Measurements from ENCODE around the gene GCSAML. TPM values are rescaled to one million over a fixed set of nuclear protein-coding genes. Genes with fewer than 3 reads are reported as not detected.

Gene GCSAML
- total and polyA plus RNA-seq, 2 of the 13 experiments (the other 11 are each of a cell fraction or from before 2014, with no cell fraction given), result not detected

GRCh38 chr1:247535402-247535801 lies 13.5 kb upstream of the GCSAML start:
- ChIA-PET POLR2A (no interaction called here), CTCF (ENCODE audit: low intra/inter-chr PET ratio, low total read pairs) (no interaction called here)
- FAIRE-seq, result no peak
- H3K4me1 ChIP-seq (ENCODE audit: insufficient read depth, low read length), result no peaks in the 10 kb centered on the region
- no peak for ATAC-seq
- WGBS (ENCODE audit: low lambda C conversion rate), result 2% methylated on average over 3 of the region's 3 CpGs
- H3K79me2 ChIP-seq (ENCODE audit: insufficient read depth, low read length), result no peaks in the 10 kb centered on the region
- H3K27ac ChIP-seq (ENCODE audit: extremely low read length, insufficient read depth, low read length), result no peak overlapping the region
- no peaks in the 10 kb centered on the region for H3K36me3 ChIP-seq (replicated peaks in 1 of 2; ENCODE audit: control insufficient read depth in 1 of 2, insufficient read depth in 2 of 2, low read length in 2 of 2)
- H2AFZ ChIP-seq (ENCODE audit: low read length), result no peak overlapping the region
- no peak for DNase-seq (ENCODE audit: low spot score)
- H3K4me2 ChIP-seq (ENCODE audit: low read depth, low read length), result no peak overlapping the region
- H3K4me3 ChIP-seq (replicated peaks in 1 of 3; ENCODE audit: insufficient read depth in 1 of 3, low read depth in 2 of 3, low read length in 3 of 3), result no peak overlapping the region
- no peaks in the 10 kb centered on the region for H3K9me3 ChIP-seq (ENCODE audit: low read length)
- no TSS peak for BruUV-seq (replicated peaks)
- intact Hi-C loops (cut with micrococcal nuclease; ENCODE audit: unreplicated experiment), result no loop called here
- H3K9ac ChIP-seq (ENCODE audit: insufficient read depth, low read depth, low read length), result no peak overlapping the region
- H4K20me1 ChIP-seq (ENCODE audit: insufficient read depth, low read length), result no peaks in the 10 kb centered on the region
- H3K27me3 ChIP-seq (ENCODE audit: control insufficient read depth in 1 of 2, insufficient read depth in 2 of 2, low read length in 2 of 2), result no peaks in the 10 kb centered on the region; a peak in 1 of 5 replicates
- in situ Hi-C loops (cut with HindIII; ENCODE audit: extremely low pct_ligation_motif_present, low pct_unique_long_range_greater_than_20kb), result no loop called here
- TF ChIP-seq ZSCAN25 (CRISPR knock-in tag; IDR thresholded peaks at IDR 0.05), result no peak
- TF ChIP-seq ZNF232 (CRISPR knock-in tag; IDR thresholded peaks at IDR 0.05; ENCODE audit: borderline replicate concordance), result no peak
- TF ChIP-seq ARNTL (CRISPR knock-in tag; IDR thresholded peaks at IDR 0.05), result no peak
- TF ChIP-seq GATAD2A (CRISPR knock-in tag; IDR thresholded peaks at IDR 0.05), result no peak
- no peak for TF ChIP-seq USF2 (IDR thresholded peaks at IDR 0.05; ENCODE audit: low read depth, low read length)
- no peak for TF ChIP-seq USF2 (CRISPR knock-in tag; IDR thresholded peaks at IDR 0.05; ENCODE audit: borderline replicate concordance)
- no peak for TF ChIP-seq MAFG (CRISPR knock-in tag; IDR thresholded peaks at IDR 0.05)
- TF ChIP-seq ISX (CRISPR knock-in tag; conservative IDR thresholded peaks at IDR 0.05), result no peak
- TF ChIP-seq NR1H2 (CRISPR knock-in tag; IDR thresholded peaks at IDR 0.05; ENCODE audit: borderline replicate concordance, low read depth), result no peak
- no peak for TF ChIP-seq ZNF546 (CRISPR knock-in tag; conservative IDR thresholded peaks at IDR 0.05)
- no peak for TF ChIP-seq BHLHE40 (IDR thresholded peaks at IDR 0.05; ENCODE audit: low read length)
- no peak for TF ChIP-seq ZSCAN9 (CRISPR knock-in tag; IDR thresholded peaks at IDR 0.05; ENCODE audit: borderline replicate concordance)
- TF ChIP-seq GLMP (CRISPR knock-in tag; IDR thresholded peaks at IDR 0.05; ENCODE audit: borderline replicate concordance), result no peak
- TF ChIP-seq ZNF274 (CRISPR knock-in tag; IDR thresholded peaks at IDR 0.05), result no peak
- no peak for TF ChIP-seq CCDC6 (CRISPR knock-in tag; IDR thresholded peaks at IDR 0.05)
- TF ChIP-seq PREB (CRISPR knock-in tag; IDR thresholded peaks at IDR 0.05), result no peak
- no peak for TF ChIP-seq LRRFIP1 (CRISPR knock-in tag; conservative IDR thresholded peaks at IDR 0.05)
- no peak for TF ChIP-seq ZNF761 (CRISPR knock-in tag; conservative IDR thresholded peaks at IDR 0.05)

Data from HepG2 (cell line).